Fibroblast of lung (primary cell): ENCODE data around the gene TBL1X. TPM values are rescaled to one million over a fixed set of nuclear protein-coding genes. Genes with fewer than 3 reads are reported as not detected.
A peak's percentile ranks its signal among the peaks of the same experiment; 100 is the strongest.

Source experiments
- DNase-seq, 2 donors: peaks; one replicate each; pipeline versions ENCODE4 v3.0.0 to v3.0.0-alpha.2; 2010; ENCODE audit warnings: low read depth in 2 of 2
- H2AFZ ChIP-seq: 2 replicates; pipeline ENCODE4 v1.5.1; 2012; ENCODE audit warnings: low read length, control low read depth, inconsistent platforms
- H3K27ac ChIP-seq: 2 replicates; pipeline ENCODE4 v1.5.1; 2011; ENCODE audit warnings: low read length, control low read depth; ENCODE audit not compliant: insufficient read depth
- H3K27me3 ChIP-seq: 2 replicates; pipeline ENCODE4 v1.5.1; 2011; ENCODE audit warnings: mild to moderate bottlenecking, low read length; ENCODE audit not compliant: control insufficient read depth, insufficient read depth
- H3K36me3 ChIP-seq: 2 replicates; pipeline ENCODE4 v1.5.1; 2011; ENCODE audit warnings: low read length; ENCODE audit not compliant: control insufficient read depth, insufficient read depth
- H3K4me1 ChIP-seq: 2 replicates; pipeline ENCODE4 v1.5.1; 2011; ENCODE audit warnings: low read length; ENCODE audit not compliant: control insufficient read depth, insufficient read depth; ENCODE audit errors: extremely low read depth
- H3K4me2 ChIP-seq: 2 replicates; pipeline ENCODE4 v1.5.1; 2011; ENCODE audit warnings: low read length, control low read depth; ENCODE audit not compliant: insufficient read depth; ENCODE audit errors: extremely low read depth
- H3K4me3 ChIP-seq, 4 experiments: fragments of 200-600 bp in 1 of 4; sonication (generic) in 1 of 4; replicated peaks in 1 of 4; 2 replicates each; pipeline ENCODE4 v1.5.1; 2011 to 2016; ENCODE audit warnings: low read length in 4 of 4, low read depth in 3 of 4, mild to moderate bottlenecking in 3 of 4, control low read depth in 2 of 4, inconsistent platforms in 1 of 4, mixed read lengths in 1 of 4; ENCODE audit not compliant: insufficient read depth in 1 of 4; ENCODE audit errors: control extremely low read depth in 1 of 4
- H3K79me2 ChIP-seq: 2 replicates; pipeline ENCODE4 v1.5.1; 2012; ENCODE audit warnings: mild to moderate bottlenecking, low read length, inconsistent platforms; ENCODE audit not compliant: control insufficient read depth, insufficient read depth
- H3K9ac ChIP-seq: 2 replicates; pipeline ENCODE4 v1.5.1; 2011; ENCODE audit warnings: mild to moderate bottlenecking, low read length, control low read depth; ENCODE audit not compliant: insufficient read depth
- H3K9me3 ChIP-seq: 2 replicates; pipeline ENCODE4 v1.5.1; 2012; ENCODE audit warnings: low read depth, low read length; ENCODE audit not compliant: control insufficient read depth, insufficient read depth
- H4K20me1 ChIP-seq: 2 replicates; pipeline ENCODE4 v1.5.1; 2011; ENCODE audit warnings: low read length; ENCODE audit not compliant: control insufficient read depth, insufficient read depth; ENCODE audit errors: extremely low read depth
- EZH2 ChIP-seq: IDR thresholded peaks from 2 replicates; pipeline ENCODE4 v1.5.1; 2012; ENCODE audit warnings: low read length, control low read depth, mild to moderate bottlenecking; ENCODE audit errors: missing control alignments
- polyA plus RNA-seq, 2 donors: library from polyadenylated mRNA; depleted of rRNA in 1 of 2; stranded (reverse) in 1 of 2; unstranded in 1 of 2; fragments of >200 nt; gene quantifications; 2 replicates each; pipeline ENCODE4 v1.2.1, GENCODE V29; 2011 to 2012; ENCODE audit warnings: missing spikeins in 1 of 2
- total RNA-seq: library from RNA; depleted of rRNA; stranded (reverse); fragments of >200 nt; gene quantifications from 2 replicates; pipeline ENCODE4 v1.2.1, GENCODE V29; 2014
- TF ChIP-seq, protein P1 (sequence below), 2 donors: IDR thresholded peaks in 1 of 2; conservative IDR thresholded peaks in 1 of 2; 1 replicate in 1 of 2; 2 replicates in 1 of 2; pipeline ENCODE4 v1.5.1; 2011 to 2012; ENCODE audit warnings: low read length in 2 of 2, control low read depth in 1 of 2, inconsistent platforms in 1 of 2, low read depth in 1 of 2, mild to moderate bottlenecking in 1 of 2

The TBL1X gene
- total and polyA plus RNA-seq, 2 donors (not counting 1 experiment from before 2014, with no cell fraction given): 25.8 to 29.4 TPM

DNA sequence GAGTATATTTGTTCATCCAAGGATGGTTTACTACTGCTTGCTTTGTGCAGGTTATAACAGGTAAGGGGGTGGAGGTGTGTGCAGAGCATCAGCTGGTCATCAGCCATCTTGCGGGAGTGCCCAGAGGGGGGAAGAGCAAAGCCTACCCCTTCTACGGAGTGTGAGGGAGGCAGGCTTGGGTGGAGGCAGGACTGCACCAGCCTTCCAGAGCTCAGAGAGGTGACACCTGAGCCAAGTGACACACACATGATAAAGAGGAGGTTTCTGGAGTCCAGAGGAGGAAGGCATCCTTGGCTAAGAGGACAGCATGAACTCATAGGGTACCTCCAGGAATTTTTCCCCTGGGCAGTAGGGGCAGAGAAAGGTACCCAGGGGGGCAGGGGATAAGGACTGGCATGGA is 126.6 kb downstream of the TBL1X start:
- Histone ChIP-seq H3K4me2 (no peak overlapping the region), H3K79me2 (no peaks in the 10 kb centered on the region), H3K36me3 (no peaks in the 10 kb centered on the region), H4K20me1 (no peaks in the 10 kb centered on the region), H3K4me1 (peaks cover 3% of the 10 kb centered on the region), H3K9me3 (no peaks in the 10 kb centered on the region), H3K4me3 (no peak overlapping the region), H3K27me3 (no peaks in the 10 kb centered on the region), H3K27ac (no peak overlapping the region), H2AFZ (no peak overlapping the region), H3K9ac (no peak overlapping the region)
- TF ChIP-seq, protein P1, sequence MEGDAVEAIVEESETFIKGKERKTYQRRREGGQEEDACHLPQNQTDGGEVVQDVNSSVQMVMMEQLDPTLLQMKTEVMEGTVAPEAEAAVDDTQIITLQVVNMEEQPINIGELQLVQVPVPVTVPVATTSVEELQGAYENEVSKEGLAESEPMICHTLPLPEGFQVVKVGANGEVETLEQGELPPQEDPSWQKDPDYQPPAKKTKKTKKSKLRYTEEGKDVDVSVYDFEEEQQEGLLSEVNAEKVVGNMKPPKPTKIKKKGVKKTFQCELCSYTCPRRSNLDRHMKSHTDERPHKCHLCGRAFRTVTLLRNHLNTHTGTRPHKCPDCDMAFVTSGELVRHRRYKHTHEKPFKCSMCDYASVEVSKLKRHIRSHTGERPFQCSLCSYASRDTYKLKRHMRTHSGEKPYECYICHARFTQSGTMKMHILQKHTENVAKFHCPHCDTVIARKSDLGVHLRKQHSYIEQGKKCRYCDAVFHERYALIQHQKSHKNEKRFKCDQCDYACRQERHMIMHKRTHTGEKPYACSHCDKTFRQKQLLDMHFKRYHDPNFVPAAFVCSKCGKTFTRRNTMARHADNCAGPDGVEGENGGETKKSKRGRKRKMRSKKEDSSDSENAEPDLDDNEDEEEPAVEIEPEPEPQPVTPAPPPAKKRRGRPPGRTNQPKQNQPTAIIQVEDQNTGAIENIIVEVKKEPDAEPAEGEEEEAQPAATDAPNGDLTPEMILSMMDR (conservative IDR thresholded peaks at IDR 0.05 in 1 of 2, IDR thresholded peaks at IDR 0.05 in 1 of 2; ENCODE audit: low read depth in 1 of 2, low read length in 2 of 2): no peak
- TF ChIP-seq EZH2: no peak
- DNase-seq: no peak

DNA sequence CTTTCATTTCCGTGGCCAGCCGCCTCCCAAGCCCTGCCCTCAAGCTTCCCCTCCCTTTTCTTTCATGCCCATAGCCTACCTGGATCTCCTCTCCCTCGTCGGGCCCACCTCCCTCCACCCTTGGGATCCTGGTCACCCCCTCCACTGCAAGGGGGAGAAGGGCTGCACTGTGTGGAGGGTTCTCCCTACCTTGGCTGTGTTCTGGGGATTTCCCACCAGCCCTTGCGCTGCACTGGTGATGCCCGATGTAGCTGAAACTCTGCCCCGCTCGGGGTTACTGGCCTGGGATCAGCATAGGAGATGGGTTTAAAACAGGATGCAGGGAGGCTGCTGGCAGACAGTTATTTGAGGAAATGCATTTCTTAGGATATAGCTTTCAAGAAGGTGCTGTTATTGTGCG is 128.9 kb downstream of the TBL1X start:
- Histone ChIP-seq H3K27me3 (no peaks in the 10 kb centered on the region), H3K4me2 (no peak overlapping the region), H4K20me1 (no peaks in the 10 kb centered on the region), H2AFZ (no peak overlapping the region), H3K9me3 (no peaks in the 10 kb centered on the region), H3K27ac (no peak overlapping the region), H3K9ac (no peak overlapping the region), H3K36me3 (no peaks in the 10 kb centered on the region), H3K4me3 (no peak overlapping the region), H3K4me1 (peaks cover 3% of the 10 kb centered on the region), H3K79me2 (no peaks in the 10 kb centered on the region)
- DNase-seq: no peak
- TF ChIP-seq, protein P1 (conservative IDR thresholded peaks at IDR 0.05 in 1 of 2, IDR thresholded peaks at IDR 0.05 in 1 of 2; ENCODE audit: low read depth in 1 of 2, low read length in 2 of 2): no peak
- TF ChIP-seq EZH2: no peak

DNA sequence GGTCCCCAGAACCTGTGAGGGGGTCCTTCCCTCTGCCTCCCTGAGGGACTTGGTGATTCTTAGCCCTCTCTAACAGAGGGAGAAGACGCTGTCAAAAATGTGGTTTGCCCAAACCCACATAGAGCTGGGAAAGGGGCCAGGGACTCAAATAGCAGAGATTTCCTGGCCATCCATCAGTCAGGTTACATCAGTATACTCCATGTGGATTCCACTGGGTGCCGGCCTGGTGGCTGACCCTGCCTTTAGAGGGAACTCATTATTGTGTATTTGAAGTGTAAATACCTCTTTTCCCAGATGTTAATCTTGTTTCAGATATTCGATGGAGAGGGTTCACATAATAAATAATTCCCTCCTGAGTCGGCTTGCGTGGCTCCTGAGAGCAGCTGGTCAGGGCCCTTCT is 130.3 kb downstream of the TBL1X start:
- H4K20me1 ChIP-seq: no peaks in the 10 kb centered on the region
- no peaks in the 10 kb centered on the region for H3K9me3 ChIP-seq
- H3K27me3 ChIP-seq: no peaks in the 10 kb centered on the region
- no peak for TF ChIP-seq EZH2
- TF ChIP-seq, protein P1 (conservative IDR thresholded peaks at IDR 0.05 in 1 of 2, IDR thresholded peaks at IDR 0.05 in 1 of 2; ENCODE audit: low read depth in 1 of 2, low read length in 2 of 2): no peak
- no peaks in the 10 kb centered on the region for H3K36me3 ChIP-seq
- H3K9ac ChIP-seq: no peak overlapping the region
- DNase-seq: peak; percentile 60 to 81
- H3K4me3 ChIP-seq: no peak overlapping the region
- H3K4me2 ChIP-seq: no peak overlapping the region
- no peak overlapping the region for H2AFZ ChIP-seq
- H3K27ac ChIP-seq: no peak overlapping the region
- H3K79me2 ChIP-seq: no peaks in the 10 kb centered on the region
- H3K4me1 ChIP-seq: peaks cover 3% of the 10 kb centered on the region
